GM21528 (cell line): ENCODE results near the gene SLC39A11.
"Not testable (repeated sequence)": the region's sequence is repeated elsewhere in the genome, so short reads cannot be mapped to it uniquely, and the experiment has no call there.

Source experiments
- ATAC-seq: cut with Tn5 transposase; IDR thresholded peaks from one replicate; pipeline ENCODE4 v1.9.1; 2021; ENCODE audit warnings: mild to moderate bottlenecking, moderate library complexity; ENCODE audit not compliant: unreplicated experiment, low FRiP score

SLC39A11 gene

GRCh38 chr17:72772331-72772821 is 320.1 kb downstream of the SLC39A11 start:
- no peak for ATAC-seq

GRCh38 chr17:72771734-72772133 is 320.8 kb downstream of the SLC39A11 start:
- ATAC-seq = no peak

- no peak for ATAC-seq
These were observed 325.6 kb downstream of the SLC39A11 start for GRCh38 chr17:72766761-72767356.

GRCh38 chr17:72765368-72766153 is 326.9 kb downstream of the SLC39A11 start:
- ATAC-seq = no peak

GRCh38 chr17:72764632-72765041 is 327.9 kb downstream of the SLC39A11 start:
- ATAC-seq = no peak

- no peak for ATAC-seq
These were observed 328.5 kb downstream of the SLC39A11 start for GRCh38 chr17:72763981-72764380.

GRCh38 chr17:72761893-72762575 is 330.5 kb downstream of the SLC39A11 start:
- ATAC-seq = not testable (repeated sequence)

DNA sequence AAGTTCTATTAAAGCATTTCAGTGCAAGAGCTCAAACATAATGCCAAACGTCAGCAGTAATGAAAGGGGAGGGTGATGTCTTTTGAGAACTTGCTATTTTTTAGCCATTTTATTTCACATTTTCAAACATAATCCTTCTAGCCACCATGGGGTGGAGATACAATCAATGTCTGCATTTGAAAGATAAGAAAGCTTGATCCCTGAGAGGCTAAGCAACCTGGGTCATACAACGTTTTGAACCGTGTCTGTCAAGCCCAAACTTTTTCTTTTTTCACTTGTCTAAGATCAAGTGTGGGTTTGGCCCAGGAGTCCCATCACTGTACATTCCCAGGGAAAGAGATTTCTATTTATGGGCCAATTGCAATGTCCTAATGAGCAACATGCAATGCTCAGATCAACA is 331.1 kb downstream of the SLC39A11 start:
- no peak for ATAC-seq

GRCh38 chr17:72760368-72760767 is 332.1 kb downstream of the SLC39A11 start:
- ATAC-seq = no peak

DNA sequence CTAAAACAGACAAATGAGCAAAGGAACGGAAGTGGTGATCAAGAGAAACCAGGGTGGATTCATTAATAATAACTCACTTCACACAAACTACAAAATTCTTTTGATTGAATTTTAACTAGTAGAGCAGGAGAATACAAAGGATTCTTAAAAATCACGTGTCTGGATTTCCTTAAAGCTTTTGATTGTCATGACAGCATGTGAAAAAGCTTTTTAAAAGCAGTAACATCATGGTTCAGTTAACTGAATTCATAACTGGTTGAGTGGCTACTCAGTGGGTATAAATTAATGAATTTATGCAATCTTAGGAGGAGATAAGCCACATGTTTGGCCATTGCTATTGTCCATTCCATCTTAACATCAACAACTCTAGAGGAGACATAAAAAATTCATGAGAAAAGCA is 333.2 kb downstream of the SLC39A11 start:
- ATAC-seq = no peak

DNA sequence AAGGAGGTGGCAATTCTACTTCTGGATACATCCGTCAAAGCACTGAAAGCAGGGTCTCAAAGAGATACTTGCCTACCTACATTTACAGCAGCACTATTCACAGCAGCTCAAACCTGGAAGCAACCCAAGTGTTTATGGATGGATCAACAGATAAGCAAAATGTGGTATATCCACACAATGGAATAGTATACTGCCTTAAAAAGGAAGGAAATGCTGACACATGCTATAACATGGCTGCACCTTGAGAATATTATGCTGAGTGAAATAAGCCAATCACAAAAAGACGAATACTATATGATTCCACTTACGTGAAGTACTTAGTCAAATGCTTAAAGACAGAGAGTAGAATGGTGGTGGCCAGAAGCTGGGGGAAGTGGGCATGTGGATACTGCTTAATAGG is 336.2 kb downstream of the SLC39A11 start:
- no peak for ATAC-seq

DNA sequence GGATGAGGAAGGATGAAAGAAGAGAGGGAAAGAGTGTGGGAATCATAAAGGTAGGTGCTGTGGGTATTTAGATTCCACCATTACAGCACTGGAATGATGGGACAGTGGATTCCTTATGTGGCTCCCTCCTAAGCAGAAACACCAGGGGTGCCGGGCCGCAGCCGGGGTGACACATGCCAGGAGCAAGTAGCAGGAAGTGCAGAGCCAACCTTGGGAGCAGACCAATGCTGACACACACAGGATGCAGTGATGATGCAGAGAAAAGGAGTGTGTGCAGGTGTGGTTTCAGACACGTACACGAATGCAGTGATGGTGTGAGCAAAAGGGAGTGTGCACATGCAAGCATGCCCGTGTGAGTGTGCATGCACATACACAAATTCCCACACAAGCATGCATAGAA is 338.0 kb downstream of the SLC39A11 start:
- no peak for ATAC-seq

GRCh38 chr17:72751746-72752145 is 340.7 kb downstream of the SLC39A11 start:
- no peak for ATAC-seq

DNA sequence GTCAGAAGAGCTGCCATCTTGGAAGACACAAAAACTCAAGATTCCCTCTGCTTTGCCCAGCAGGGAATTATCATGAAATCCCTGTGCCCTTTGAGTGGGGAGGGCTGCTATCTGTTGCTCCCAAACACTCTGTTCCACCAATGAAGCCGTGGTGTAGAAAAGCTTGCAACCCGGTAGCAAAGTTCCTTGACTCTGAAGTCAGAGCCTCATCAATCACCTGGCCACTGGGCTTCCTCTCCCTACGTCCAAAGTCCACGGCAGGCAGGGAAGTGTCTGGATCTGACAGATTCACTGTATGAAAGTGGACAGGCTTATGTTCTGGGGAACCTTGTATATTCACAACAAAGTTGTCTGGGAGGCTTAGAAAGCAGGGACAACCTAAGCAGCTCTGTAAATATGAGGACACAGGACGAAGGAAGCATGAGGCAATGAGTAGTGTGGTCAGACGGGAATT is 343.3 kb downstream of the SLC39A11 start:
- no peak for ATAC-seq

GRCh38 chr17:72747501-72747900 is 345.0 kb downstream of the SLC39A11 start:
- ATAC-seq = no peak

DNA sequence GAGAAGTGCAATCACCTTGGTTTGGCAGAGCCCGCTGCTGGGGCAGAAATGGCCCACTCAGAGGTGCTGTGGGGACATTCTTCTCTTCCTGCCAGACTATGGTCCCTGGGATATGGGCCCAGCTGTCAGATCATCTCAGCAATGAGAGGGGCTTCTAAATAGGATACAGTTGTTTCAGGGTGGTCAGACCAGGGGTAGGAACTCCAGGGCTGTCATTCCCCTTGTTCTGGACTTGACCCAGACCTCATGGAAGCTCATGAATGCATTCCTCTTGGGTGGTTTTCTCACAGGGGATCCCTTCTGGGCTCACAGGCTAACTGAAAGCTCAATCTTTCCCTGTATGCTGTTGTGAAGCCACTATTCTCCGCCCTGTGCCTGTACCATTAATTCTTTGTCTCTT is 347.2 kb downstream of the SLC39A11 start:
- no peak for ATAC-seq

DNA sequence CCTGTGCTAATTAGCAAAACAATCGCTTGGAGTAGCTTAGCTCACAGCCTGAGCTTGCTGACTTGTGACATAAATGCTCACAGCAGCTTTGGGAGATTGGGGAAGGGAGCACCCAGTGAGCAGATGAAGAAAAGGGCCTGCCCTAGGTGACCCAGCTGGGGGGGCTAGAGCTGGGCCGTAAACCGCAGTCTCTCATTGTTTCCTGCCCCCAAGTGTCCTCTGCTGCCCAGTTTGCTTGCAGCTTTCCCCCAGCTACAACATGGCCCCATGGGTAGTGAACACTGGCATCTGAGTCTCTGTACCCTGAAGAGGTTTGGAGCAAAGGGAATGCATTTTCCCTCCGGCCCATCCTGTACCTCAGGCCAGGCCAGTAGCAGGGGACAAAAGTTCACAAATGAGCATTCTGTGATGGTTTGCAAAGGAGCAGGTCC is 349.4 kb downstream of the SLC39A11 start:
- no peak for ATAC-seq

GRCh38 chr17:72737151-72737690 is 355.3 kb downstream of the SLC39A11 start:
- ATAC-seq = no peak

DNA sequence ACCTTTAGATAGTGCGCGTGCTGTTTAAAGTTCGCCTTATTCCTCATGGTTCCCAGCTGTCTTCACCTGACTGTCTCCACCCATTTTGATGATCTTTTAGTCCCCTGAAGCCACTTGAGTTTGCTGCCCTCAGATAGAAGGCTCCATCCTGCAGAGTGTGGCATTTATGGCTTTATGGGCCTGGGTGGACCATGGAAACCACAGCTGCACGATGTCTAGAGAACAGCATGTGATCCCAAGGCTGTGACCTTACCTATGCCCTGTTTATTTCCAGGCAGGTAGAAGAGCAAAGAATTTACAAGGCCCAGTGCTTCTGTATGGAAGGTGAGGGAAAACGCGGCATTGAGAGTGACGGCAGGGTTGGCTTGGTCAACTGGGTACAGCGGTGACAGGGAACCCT is 356.9 kb downstream of the SLC39A11 start:
- no peak for ATAC-seq

- no peak for ATAC-seq
These were observed 357.4 kb downstream of the SLC39A11 start for GRCh38 chr17:72735048-72735447.

DNA sequence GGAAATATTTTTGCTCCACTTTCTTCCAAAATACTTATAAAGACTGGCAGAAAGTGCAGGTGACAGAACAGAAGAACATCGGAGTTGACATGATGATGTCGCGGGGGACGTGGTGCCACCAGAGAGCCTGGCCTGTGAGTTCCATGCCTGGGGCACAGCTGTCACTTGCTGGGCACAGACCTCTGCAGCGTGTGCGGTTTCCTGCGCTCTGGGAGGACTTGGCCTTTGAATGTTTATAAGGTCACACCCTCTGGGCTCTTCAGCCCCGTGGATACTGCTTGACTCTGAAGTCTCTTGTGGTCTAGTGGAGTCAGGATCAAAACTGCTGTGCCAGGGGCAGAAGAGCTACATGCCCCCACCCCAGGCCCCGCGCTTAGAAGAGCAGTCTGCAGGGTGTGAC is 357.9 kb downstream of the SLC39A11 start:
- no peak for ATAC-seq
